Measurements from ENCODE around the gene TOMM22.
A peak's percentile ranks its signal among the peaks of the same experiment; 100 is the strongest.

Gene TOMM22

DNA sequence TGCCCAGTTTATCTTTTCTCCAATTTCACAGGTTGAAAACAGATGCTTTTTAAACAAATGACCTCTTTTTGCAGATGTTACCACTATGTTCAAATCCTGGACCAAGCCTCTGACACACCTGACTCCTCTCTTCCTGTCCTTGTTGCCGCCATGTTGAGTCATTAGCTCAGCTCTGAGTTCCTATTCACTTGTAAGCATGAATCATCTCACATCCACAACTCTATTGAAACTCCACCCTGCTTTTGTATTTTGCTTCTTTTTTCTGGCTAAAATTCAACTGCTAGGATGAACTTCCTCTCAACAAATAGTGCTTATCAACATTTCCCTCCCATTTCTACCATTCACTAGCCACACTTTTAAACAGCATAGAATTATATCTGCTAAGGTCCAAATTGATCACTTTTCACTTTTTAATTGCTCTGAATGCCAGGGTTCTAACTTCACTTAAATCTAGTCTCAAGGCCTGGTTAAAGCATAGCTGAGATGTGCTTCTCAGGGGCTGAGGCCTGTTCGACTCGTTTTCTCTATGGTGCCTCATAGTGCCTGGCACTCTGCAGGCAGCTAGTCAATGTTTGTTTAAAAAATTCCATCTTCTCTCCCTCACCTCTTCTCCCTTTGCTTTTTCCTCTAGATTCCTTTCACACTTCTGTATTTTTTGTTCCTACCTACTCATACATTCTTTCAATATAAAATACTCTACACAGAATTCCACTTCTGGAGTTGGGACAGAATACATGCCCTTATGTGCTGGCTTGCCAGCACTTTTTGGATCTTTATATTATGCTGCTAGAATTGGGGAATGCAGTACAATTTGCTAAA, 15.1 kb downstream of the TOMM22 start:
- Histone ChIP-seq H3K18ac (ENCODE audit: low read length) (no peak overlapping the region), H3K79me1 (ENCODE audit: low read length) (peaks cover 18% of the 10 kb centered on the region), H3K4ac (ENCODE audit: low read depth, low read length) (no peak overlapping the region), H3K4me3 (ENCODE audit: low read depth, low read length) (no peak overlapping the region), H2AFZ (ENCODE audit: insufficient read depth, low read length, poor library complexity) (no peak overlapping the region), H2BK5ac (ENCODE audit: low read depth, low read length, poor library complexity) (no peak overlapping the region), H3K9ac (ENCODE audit: low read length) (no peak overlapping the region), H3K36me3 (ENCODE audit: control insufficient read depth in 1 of 2, insufficient read depth in 2 of 2, low read length in 2 of 2) (peaks cover 0 to 8% of the 10 kb centered on the region in 2 experiments), H3K27me3 (ENCODE audit: insufficient read depth, low read length) (no peaks in the 10 kb centered on the region), H3K27ac (ENCODE audit: low read depth, low read length) (no peak overlapping the region), H3K4me2 (ENCODE audit: low read length) (peak overlapping the region; percentile 23), H2BK120ac (ENCODE audit: insufficient read depth, low read length, poor library complexity) (no peak overlapping the region), H3K9me3 (ENCODE audit: insufficient read depth, low read depth, low read length) (no peaks in the 10 kb centered on the region), H4K91ac (ENCODE audit: low read depth, low read length) (no peak overlapping the region), H3K14ac (ENCODE audit: low read length) (no peak overlapping the region), H3K23ac (ENCODE audit: low read length) (no peak overlapping the region), H2BK12ac (ENCODE audit: low read length) (no peak overlapping the region), H3K79me2 (ENCODE audit: control insufficient read depth, insufficient read depth, low read length, poor library complexity) (peaks cover 12% of the 10 kb centered on the region), H4K8ac (ENCODE audit: low read depth, low read length) (no peak overlapping the region), H2AK5ac (ENCODE audit: low read length) (no peak overlapping the region), H4K12ac (ENCODE audit: low read depth, low read length) (no peak overlapping the region), H3K4me1 (ENCODE audit: control insufficient read depth in 1 of 2, insufficient read depth in 2 of 2, low read length in 2 of 2) (peaks cover 5 to 16% of the 10 kb centered on the region in 2 experiments)
- WGBS (ENCODE audit: extremely low coverage, insufficient coverage, insufficient read length): no CpG with 5 or more reads among the region's 3 CpGs
- peak; percentile 56 to 83 for DNase-seq

DNA sequence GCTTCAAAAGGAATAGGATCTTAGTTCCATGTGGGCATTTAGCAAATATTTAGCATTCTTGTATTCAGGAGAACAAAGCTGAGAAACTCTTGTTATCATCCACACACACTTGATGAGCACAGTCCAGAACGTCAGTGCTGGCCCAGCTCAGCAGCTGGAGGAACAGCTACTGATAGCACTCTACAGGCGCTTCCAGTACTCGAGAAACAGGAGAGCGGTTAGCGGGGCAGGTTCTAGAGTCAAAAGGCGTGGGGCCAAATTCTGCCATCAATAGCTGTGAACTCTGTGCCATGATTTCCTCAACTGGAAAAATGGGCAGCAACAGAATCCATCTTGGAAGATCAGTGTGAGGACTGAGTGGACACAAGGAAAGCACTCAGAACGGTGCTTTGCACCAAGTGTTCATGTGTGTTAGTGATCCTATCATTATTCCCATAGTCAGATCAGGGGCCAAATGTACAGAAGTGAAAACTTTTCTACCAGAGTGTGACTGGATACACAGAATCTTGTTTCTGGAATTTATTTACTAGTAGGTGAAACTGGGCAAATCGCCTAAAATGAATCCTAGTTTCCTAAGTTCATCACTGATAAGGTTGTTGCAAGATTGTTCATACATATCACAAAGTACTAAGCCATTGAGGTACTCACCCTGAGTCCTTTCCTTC, 15.8 kb downstream of the TOMM22 start:
- no peak overlapping the region for H2AFZ ChIP-seq (ENCODE audit: insufficient read depth, low read length, poor library complexity)
- DNase-seq: peak in 1 of 2 donors; percentile 67
- no peaks in the 10 kb centered on the region for H3K27me3 ChIP-seq (ENCODE audit: insufficient read depth, low read length)
- no peak overlapping the region for H2BK5ac ChIP-seq (ENCODE audit: low read depth, low read length, poor library complexity)
- H2BK12ac ChIP-seq (ENCODE audit: low read length): no peak overlapping the region
- no peak overlapping the region for H4K12ac ChIP-seq (ENCODE audit: low read depth, low read length)
- no peak overlapping the region for H3K9ac ChIP-seq (ENCODE audit: low read length)
- no peak overlapping the region for H3K23ac ChIP-seq (ENCODE audit: low read length)
- peaks cover 12% of the 10 kb centered on the region for H3K79me2 ChIP-seq (ENCODE audit: control insufficient read depth, insufficient read depth, low read length, poor library complexity)
- H4K91ac ChIP-seq (ENCODE audit: low read depth, low read length): no peak overlapping the region
- H3K4me1 ChIP-seq (ENCODE audit: control insufficient read depth in 1 of 2, insufficient read depth in 2 of 2, low read length in 2 of 2): peaks cover 5 to 16% of the 10 kb centered on the region in 2 experiments
- no CpG with 5 or more reads among the region's 8 CpGs for WGBS (ENCODE audit: extremely low coverage, insufficient coverage, insufficient read length)
- no peak overlapping the region for H4K8ac ChIP-seq (ENCODE audit: low read depth, low read length)
- no peak overlapping the region for H3K4me3 ChIP-seq (ENCODE audit: low read depth, low read length)
- peaks cover 18% of the 10 kb centered on the region for H3K79me1 ChIP-seq (ENCODE audit: low read length)
- no peak overlapping the region for H3K4ac ChIP-seq (ENCODE audit: low read depth, low read length)
- H3K36me3 ChIP-seq (ENCODE audit: control insufficient read depth in 1 of 2, insufficient read depth in 2 of 2, low read length in 2 of 2): peaks cover 0 to 5% of the 10 kb centered on the region in 2 experiments
- H3K27ac ChIP-seq (ENCODE audit: low read depth, low read length): no peak overlapping the region
- no peak overlapping the region for H2BK120ac ChIP-seq (ENCODE audit: insufficient read depth, low read length, poor library complexity)
- no peak overlapping the region for H2AK5ac ChIP-seq (ENCODE audit: low read length)
- no peak overlapping the region for H3K14ac ChIP-seq (ENCODE audit: low read length)
- peak overlapping the region; percentile 23 for H3K4me2 ChIP-seq (ENCODE audit: low read length)
- H3K18ac ChIP-seq (ENCODE audit: low read length): no peak overlapping the region
- H3K9me3 ChIP-seq (ENCODE audit: insufficient read depth, low read depth, low read length): no peaks in the 10 kb centered on the region

DNA sequence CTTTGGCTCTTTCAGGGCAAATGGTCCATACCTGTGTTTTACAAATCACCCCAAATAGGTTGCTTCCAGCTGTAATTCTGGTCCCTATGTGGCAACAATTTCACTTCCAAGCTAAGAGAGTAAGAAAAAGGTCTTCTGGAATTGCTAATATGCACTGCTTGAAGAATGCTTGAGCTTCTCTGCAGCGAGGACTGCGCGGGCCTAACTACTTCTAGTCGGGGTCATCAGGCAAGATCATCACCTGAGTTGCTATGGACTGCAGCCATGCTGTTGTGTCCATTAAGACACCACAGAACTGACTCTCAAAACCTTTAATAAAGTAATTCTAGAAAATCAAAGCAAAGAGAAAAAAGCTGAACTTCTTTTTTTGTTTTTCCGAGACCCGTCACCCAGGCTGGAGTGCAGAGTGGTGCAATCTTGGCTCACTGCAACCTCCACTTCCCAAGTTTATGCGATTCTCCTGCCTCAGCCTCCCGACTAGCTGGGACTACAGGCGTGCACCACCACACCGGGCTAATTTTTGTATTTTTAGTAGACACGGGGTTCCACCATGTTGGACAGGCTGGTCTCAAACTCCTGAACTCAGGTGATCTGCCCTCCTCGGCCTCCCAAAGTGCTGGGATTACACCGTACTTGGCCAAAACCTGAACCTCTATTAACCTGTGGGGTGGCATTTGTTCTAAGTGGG, 16.8 kb downstream of the TOMM22 start:
- H3K79me2 ChIP-seq (ENCODE audit: control insufficient read depth, insufficient read depth, low read length, poor library complexity): peaks cover 12% of the 10 kb centered on the region

GRCh38 chr22:38699143-38699542, 17.4 kb downstream of the TOMM22 start:
- no CpG with 5 or more reads among the region's 5 CpGs for WGBS (ENCODE audit: extremely low coverage, insufficient coverage, insufficient read length)
- Histone ChIP-seq H3K4me1 (ENCODE audit: control insufficient read depth in 1 of 2, insufficient read depth in 2 of 2, low read length in 2 of 2) (peaks cover 5 to 16% of the 10 kb centered on the region in 2 experiments), H3K79me2 (ENCODE audit: control insufficient read depth, insufficient read depth, low read length, poor library complexity) (peaks cover 12% of the 10 kb centered on the region)

More for the DNA sequence above, 16.8 kb downstream of the TOMM22 start:
- Histone ChIP-seq H3K27me3 (ENCODE audit: insufficient read depth, low read length) (no peaks in the 10 kb centered on the region), H3K9me3 (ENCODE audit: insufficient read depth, low read depth, low read length) (no peaks in the 10 kb centered on the region), H2BK12ac (ENCODE audit: low read length) (no peak overlapping the region), H3K14ac (ENCODE audit: low read length) (no peak overlapping the region), H3K4me1 (ENCODE audit: control insufficient read depth in 1 of 2, insufficient read depth in 2 of 2, low read length in 2 of 2) (peaks cover 5 to 16% of the 10 kb centered on the region in 2 experiments), H3K36me3 (ENCODE audit: control insufficient read depth in 1 of 2, insufficient read depth in 2 of 2, low read length in 2 of 2) (peaks cover 0 to 5% of the 10 kb centered on the region in 2 experiments), H3K4me2 (ENCODE audit: low read length) (peak overlapping the region; percentile 20), H3K4me3 (ENCODE audit: low read depth, low read length) (no peak overlapping the region), H3K79me1 (ENCODE audit: low read length) (peaks cover 18% of the 10 kb centered on the region), H2BK120ac (ENCODE audit: insufficient read depth, low read length, poor library complexity) (no peak overlapping the region), H4K8ac (ENCODE audit: low read depth, low read length) (no peak overlapping the region), H2AK5ac (ENCODE audit: low read length) (no peak overlapping the region), H2AFZ (ENCODE audit: insufficient read depth, low read length, poor library complexity) (no peak overlapping the region), H4K91ac (ENCODE audit: low read depth, low read length) (no peak overlapping the region), H3K18ac (ENCODE audit: low read length) (no peak overlapping the region), H3K4ac (ENCODE audit: low read depth, low read length) (no peak overlapping the region), H3K23ac (ENCODE audit: low read length) (no peak overlapping the region), H3K27ac (ENCODE audit: low read depth, low read length) (no peak overlapping the region), H2BK5ac (ENCODE audit: low read depth, low read length, poor library complexity) (no peak overlapping the region), H3K9ac (ENCODE audit: low read length) (no peak overlapping the region), H4K12ac (ENCODE audit: low read depth, low read length) (no peak overlapping the region)
- DNase-seq: peak in 1 of 2 donors; percentile 17
- no CpG with 5 or more reads among the region's 13 CpGs for WGBS (ENCODE audit: extremely low coverage, insufficient coverage, insufficient read length)

More at GRCh38 chr22:38699143-38699542, 17.4 kb downstream of the TOMM22 start:
- no peak overlapping the region for H3K14ac ChIP-seq (ENCODE audit: low read length)
- peaks cover 0 to 3% of the 10 kb centered on the region in 2 experiments for H3K36me3 ChIP-seq (ENCODE audit: control insufficient read depth in 1 of 2, insufficient read depth in 2 of 2, low read length in 2 of 2)
- no peak overlapping the region for H3K27ac ChIP-seq (ENCODE audit: low read depth, low read length)
- no peaks in the 10 kb centered on the region for H3K27me3 ChIP-seq (ENCODE audit: insufficient read depth, low read length)
- no peak overlapping the region for H3K18ac ChIP-seq (ENCODE audit: low read length)
- no peak overlapping the region for H4K8ac ChIP-seq (ENCODE audit: low read depth, low read length)
- no peak overlapping the region for H3K4ac ChIP-seq (ENCODE audit: low read depth, low read length)
- no peak overlapping the region for H3K23ac ChIP-seq (ENCODE audit: low read length)
- no peak overlapping the region for H2AK5ac ChIP-seq (ENCODE audit: low read length)
- H3K4me2 ChIP-seq (ENCODE audit: low read length): peak overlapping the region; percentile 93
- no peak overlapping the region for H4K12ac ChIP-seq (ENCODE audit: low read depth, low read length)
- no peak overlapping the region for H3K4me3 ChIP-seq (ENCODE audit: low read depth, low read length)
- H2BK5ac ChIP-seq (ENCODE audit: low read depth, low read length, poor library complexity): no peak overlapping the region
- H2AFZ ChIP-seq (ENCODE audit: insufficient read depth, low read length, poor library complexity): no peak overlapping the region
- H3K79me1 ChIP-seq (ENCODE audit: low read length): peaks cover 18% of the 10 kb centered on the region
- H2BK120ac ChIP-seq (ENCODE audit: insufficient read depth, low read length, poor library complexity): no peak overlapping the region
- no peaks in the 10 kb centered on the region for H3K9me3 ChIP-seq (ENCODE audit: insufficient read depth, low read depth, low read length)
- DNase-seq: no peak
- no peak overlapping the region for H4K91ac ChIP-seq (ENCODE audit: low read depth, low read length)
- no peak overlapping the region for H3K9ac ChIP-seq (ENCODE audit: low read length)
- no peak overlapping the region for H2BK12ac ChIP-seq (ENCODE audit: low read length)
